GM18519 (cell line): Measurements from ENCODE around the gene SLC6A11.

Source experiments
- ATAC-seq: cut with Tn5 transposase; IDR thresholded peaks from one replicate; pipeline ENCODE4 v1.9.1; 2021; ENCODE audit warnings: mild to moderate bottlenecking, moderate library complexity; ENCODE audit not compliant: unreplicated experiment, low FRiP score

The SLC6A11 gene

GRCh38 chr3:10883478-10884234 is 67.6 kb downstream of the SLC6A11 start:
- no peak for ATAC-seq

DNA sequence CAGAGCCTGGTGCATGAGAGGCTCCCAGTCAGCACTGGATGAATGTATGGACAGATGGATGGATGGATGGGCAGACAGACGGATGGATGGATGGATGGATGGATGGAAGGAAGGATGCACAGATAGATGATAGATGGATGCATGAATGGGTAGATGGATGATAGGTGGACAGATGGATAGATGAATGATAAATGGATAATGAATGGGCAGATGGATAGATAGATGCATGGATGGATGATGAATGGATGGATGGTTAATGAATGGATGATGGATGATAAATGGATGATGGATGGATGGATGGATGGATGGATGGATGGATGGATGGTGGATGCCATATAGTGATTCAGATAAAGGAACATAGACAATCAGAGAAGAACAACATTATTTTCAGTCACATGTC is 71.0 kb downstream of the SLC6A11 start:
- ATAC-seq: no peak

DNA sequence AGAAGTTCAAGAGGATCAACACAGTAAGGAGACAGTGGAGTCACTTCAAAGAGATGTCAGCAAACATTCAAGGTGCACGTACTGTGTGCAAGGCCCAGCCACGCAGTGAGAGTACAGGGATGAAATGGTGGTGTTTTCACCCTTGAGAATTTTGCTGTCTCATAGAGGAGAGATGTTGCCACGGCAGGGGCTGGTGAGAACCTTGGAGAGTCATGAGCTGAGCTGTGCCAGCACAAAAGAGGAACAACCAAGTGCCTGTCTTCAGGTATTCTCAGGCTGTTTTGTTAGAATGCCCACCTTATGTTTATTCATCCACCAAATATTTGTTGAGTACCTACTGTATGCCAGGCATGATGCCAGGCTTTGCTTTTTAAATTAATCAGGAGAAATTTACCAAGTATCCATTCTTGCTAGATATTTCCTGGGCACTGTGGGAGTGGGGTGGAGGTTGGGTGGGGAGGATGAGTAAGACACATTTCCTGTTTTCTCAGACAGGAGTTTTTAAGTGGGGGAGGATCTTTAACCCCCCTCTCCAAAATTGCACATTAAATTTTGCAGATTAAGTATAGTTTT is 72.6 kb downstream of the SLC6A11 start:
- no peak for ATAC-seq

GRCh38 chr3:10889206-10889960 is 73.4 kb downstream of the SLC6A11 start:
- no peak for ATAC-seq

- ATAC-seq: no peak
Observed at GRCh38 chr3:10890665-10891064, 74.6 kb downstream of the SLC6A11 start.

DNA sequence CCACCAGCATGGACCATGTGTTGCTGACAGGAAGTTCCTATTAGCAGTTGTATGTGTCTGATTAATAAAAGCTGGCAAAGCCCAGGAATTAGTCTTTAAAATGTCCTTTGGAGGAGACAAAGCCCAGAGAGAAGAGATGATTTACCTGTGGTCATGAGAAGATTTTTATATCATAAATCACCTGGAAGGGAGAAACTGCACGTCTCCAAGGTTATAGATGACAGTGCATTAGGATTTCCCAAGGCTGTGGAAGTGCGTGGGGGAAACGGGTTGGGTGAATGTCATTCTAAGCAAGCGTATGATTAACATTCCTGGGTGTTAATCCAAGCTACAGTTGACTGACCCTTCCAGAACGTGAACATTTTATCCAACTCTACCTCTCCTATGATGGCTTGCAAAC is 76.6 kb downstream of the SLC6A11 start:
- no peak for ATAC-seq

- no peak for ATAC-seq
Observed at GRCh38 chr3:10901296-10901945, 85.4 kb downstream of the SLC6A11 start.

GRCh38 chr3:10907262-10907661 is 91.2 kb downstream of the SLC6A11 start:
- ATAC-seq: no peak

GRCh38 chr3:10910367-10910766 is 94.3 kb downstream of the SLC6A11 start:
- no peak for ATAC-seq

GRCh38 chr3:10911350-10912002 is 95.4 kb downstream of the SLC6A11 start:
- no peak for ATAC-seq

DNA sequence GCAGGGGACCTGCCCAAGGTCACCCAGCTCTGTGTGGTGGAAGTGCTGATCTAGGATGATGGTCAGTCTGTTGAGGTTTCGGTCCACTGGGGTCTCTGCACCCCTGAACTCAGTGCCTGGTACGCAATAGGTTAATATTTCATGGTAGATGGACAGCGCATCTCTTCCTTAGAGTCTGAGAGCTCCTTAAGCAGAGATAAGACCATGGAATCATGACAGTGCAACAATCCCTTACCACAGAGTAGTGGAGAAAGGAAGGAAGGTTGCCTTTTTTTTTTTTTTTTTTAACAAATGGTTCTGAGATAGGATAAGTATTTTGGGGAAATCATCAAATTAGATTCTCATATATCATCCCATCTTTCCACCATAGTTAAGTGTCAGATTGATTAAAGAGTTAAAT is 96.8 kb downstream of the SLC6A11 start:
- ATAC-seq: no peak

DNA sequence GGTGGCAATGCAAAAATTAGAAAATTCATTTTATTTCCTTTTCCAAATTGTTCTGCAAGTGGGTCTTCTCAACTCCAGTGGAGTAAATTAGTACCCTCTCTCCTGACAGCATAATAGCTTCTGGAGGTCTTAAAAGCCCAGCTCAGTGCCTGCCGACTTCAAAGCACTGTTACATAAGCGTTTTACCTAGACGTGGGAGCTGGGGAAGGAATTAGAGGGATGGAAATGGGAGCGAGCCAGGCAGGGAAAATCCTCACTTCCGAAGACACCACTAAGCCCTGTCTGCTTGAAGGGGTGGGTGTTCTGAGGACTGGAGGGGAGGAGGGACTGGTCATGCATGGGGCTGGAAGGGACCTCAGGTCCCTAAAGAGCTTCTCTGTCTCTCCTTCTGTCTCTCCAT is 99.3 kb downstream of the SLC6A11 start:
- ATAC-seq: no peak

DNA sequence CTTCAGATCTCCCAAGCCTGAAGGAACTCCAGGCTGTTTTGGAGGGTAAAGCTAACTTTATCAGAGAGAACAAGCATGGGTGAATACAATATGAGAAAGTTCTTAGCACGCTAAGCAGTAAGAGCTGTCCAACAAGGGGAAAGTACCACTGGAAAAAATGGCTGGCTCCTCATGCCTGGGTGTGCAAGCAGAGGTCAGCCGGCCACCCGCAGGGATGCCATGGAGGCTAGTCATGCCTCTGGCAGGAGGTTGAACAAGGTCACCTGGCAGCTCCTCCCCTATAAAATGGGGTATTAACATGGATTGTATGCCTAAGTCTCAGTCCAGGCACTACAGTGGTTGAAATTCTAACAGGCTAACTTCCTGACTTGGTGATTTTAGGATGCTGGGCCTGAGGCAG is 101.1 kb downstream of the SLC6A11 start:
- ATAC-seq: no peak

DNA sequence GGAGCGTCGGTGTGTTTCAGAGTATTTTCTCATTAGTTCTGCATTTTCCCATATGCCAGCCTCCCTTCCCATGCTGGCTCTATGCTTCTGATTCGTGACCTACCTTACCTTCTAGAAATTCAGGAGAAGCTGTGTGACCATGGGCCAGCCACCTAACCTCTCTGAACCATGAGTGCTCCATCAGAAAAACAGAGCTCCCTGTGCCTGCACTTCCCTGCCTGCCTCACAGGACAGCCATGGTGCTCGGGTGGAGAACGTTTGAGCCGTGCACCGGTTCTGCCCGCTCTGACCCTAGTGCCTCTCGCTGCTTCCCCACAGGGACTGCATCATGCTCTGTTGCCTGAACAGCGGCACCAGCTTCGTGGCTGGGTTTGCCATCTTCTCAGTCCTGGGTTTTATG is 102.0 kb downstream of the SLC6A11 start:
- no peak for ATAC-seq

DNA sequence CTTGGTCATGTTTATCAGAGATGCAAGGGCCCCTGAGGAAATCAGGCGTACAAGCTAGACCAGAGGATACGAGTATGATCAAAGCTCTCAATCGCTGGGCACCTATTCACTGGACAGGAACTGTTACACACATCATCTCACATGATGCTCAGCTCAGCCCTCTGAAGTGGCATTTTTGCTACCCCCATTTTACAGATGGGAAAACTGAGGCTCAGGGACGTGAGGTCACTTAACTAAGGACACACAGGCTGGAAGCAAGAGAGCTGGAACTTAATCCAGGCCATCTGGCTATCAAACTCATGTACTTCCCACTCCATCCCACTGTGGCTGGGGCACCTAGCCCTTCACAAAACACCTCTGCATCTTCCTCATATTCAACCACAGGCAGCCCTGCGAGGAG is 103.6 kb downstream of the SLC6A11 start:
- ATAC-seq: no peak

- no peak for ATAC-seq
Observed at GRCh38 chr3:10925436-10926255, 109.6 kb downstream of the SLC6A11 start.

DNA sequence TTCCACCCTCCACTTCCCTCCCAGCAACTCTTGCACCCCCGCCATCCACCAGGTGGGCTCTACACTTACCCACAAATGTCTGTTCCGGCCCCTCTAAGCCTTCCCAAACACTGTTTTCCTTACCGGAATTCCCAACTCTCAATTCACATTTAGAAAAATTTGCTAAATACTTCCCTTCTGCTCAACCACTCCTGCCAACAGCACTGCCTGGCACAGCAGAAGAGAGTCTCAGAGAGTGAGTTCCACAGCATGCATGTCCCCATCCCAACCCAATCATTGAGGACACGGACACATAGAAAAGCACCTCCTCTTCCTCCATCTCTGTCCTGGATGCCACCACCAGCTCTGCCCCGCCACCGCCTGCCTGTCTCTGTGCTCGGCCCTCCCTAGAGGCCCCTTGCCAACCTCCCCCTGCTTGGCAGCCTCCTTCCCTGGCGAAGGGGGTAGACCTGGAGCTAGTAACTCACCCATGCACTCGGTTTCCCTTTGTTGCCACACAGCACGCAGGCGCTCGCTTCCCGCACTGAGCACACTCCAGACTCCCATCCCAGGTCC is 110.3 kb downstream of the SLC6A11 start:
- ATAC-seq: no peak

GRCh38 chr3:10926811-10927521 is 110.9 kb downstream of the SLC6A11 start:
- ATAC-seq: no peak

DNA sequence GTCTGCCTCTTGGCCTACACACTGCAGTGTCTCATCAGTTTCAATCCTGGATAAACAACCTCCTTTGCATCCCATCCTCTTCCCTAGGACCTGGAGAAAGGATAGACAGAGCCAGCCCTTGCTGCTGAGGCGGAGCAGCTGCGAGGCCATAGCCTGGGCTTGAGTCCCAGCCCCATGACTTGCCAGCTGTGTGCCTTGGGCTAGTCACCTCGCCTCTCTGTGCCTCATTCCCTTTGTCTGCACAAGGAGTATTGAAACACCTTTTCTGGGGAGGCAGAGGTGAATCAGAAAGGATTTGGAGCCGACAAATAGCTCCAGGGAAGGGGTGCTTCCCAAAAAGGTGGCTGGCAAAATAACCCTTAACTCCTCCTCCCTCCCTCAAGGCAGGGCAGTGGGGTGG is 111.5 kb downstream of the SLC6A11 start:
- ATAC-seq: no peak
